ENCODE data around the gene LATS1.

GRCh38 chr6:149691201-149691600, 26.7 kb downstream of the LATS1 start:
- TF ChIP-seq CTCF (IDR thresholded peaks at IDR 0.05), result no peak
- no peak for TF ChIP-seq POLR2A (IDR thresholded peaks at IDR 0.05)
